Upper lobe of left lung (tissue), 6 donors: ENCODE measurements around the gene GFRAL. TPM values are rescaled to one million over a fixed set of nuclear protein-coding genes. Genes with fewer than 3 reads are reported as not detected.

Experiments
- ATAC-seq, 2 donors: fragments of 200-7000 bp; cut with Tn5 transposase; one replicate each; pipeline ENCODE4 v1.9.1; 2022; ENCODE audit warnings: mild to moderate bottlenecking in 2 of 2, moderate library complexity in 2 of 2; ENCODE audit not compliant: low FRiP score in 2 of 2
- DNase-seq, 2 donors: peaks; one replicate each; pipeline ENCODE4 v3.0.0-alpha.2; 2019 to 2020
- H3K27ac ChIP-seq, 4 donors: fragments of 200-600 bp; sonication (generic); one replicate each; pipeline ENCODE4 v1.5.1; 2016 to 2019
- H3K27me3 ChIP-seq, 4 donors: fragments of 200-600 bp; sonication (generic); one replicate each; pipeline ENCODE4 v1.5.1; 2017 to 2019
- H3K36me3 ChIP-seq, 4 donors: fragments of 200-600 bp; sonication (generic); one replicate each; pipeline ENCODE4 v1.5.1; 2016 to 2019
- H3K4me1 ChIP-seq, 4 donors: fragments of 200-600 bp; sonication (generic); one replicate each; pipeline ENCODE4 v1.5.1; 2018 to 2019
- H3K4me3 ChIP-seq, 4 donors: fragments of 200-600 bp; sonication (generic); one replicate each; pipeline ENCODE4 v1.5.1; 2017 to 2019; ENCODE audit warnings: mild to moderate bottlenecking in 2 of 4, moderate library complexity in 1 of 4
- H3K9me3 ChIP-seq, 4 donors: fragments of 200-600 bp; sonication (generic); one replicate each; pipeline ENCODE4 v1.5.1; 2018 to 2019
- CTCF ChIP-seq, 6 experiments: fragments of 450-650 bp in 4 of 6; fragments of 200-600 bp in 2 of 6; sonication (generic) in 2 of 6; IDR thresholded peaks; one replicate each; pipeline ENCODE4 v1.5.1; 2016 to 2019; ENCODE audit warnings: antibody characterized with exemption in 6 of 6
- EP300 ChIP-seq, 4 donors: sonication (generic); formaldehyde crosslinking; IDR thresholded peaks; one replicate each; pipeline ENCODE4 v1.5.1; 2017; ENCODE audit warnings: antibody characterized with exemption in 4 of 4, control low read depth in 2 of 4
- POLR2A ChIP-seq, 4 donors: fragments of 450-650 bp; IDR thresholded peaks; one replicate each; pipeline ENCODE4 v1.5.1; 2016 to 2017; ENCODE audit warnings: antibody characterized with exemption in 4 of 4, mild to moderate bottlenecking in 2 of 4
- POLR2AphosphoS5 ChIP-seq, 2 donors: sonication (generic); formaldehyde crosslinking; IDR thresholded peaks; one replicate each; pipeline ENCODE4 v1.5.1; 2017; ENCODE audit warnings: antibody characterized with exemption in 2 of 2
- WGBS, 2 donors: methylation state at CpG; one replicate each; pipeline ENCODE4 v1.1.5; 2017 to 2018; 5-methylcytosine and 5-hydroxymethylcytosine counted together
- total RNA-seq, 6 donors: library from RNA; depleted of rRNA in 4 of 6; stranded (reverse); fragments of >200 nt in 4 of 6; gene quantifications; one replicate each; pipeline versions ENCODE4 v1.1.0 to v1.2.1, GENCODE V29; 2016 to 2021
- donor health status: DM: no; HTN: no; CAD: no; lungs with moderate emphysema.
- donor health status: DM: no; HTN: yes; CAD: no; lungs with severe emphysema.

GFRAL gene
- total RNA-seq, 6 donors from 2014 or later, result not detected

- no peak for ATAC-seq
- TF ChIP-seq CTCF (IDR thresholded peaks at IDR 0.05) (no peak), POLR2A (IDR thresholded peaks at IDR 0.05) (no peak), EP300 (IDR thresholded peaks at IDR 0.05) (no peak), POLR2AphosphoS5 (IDR thresholded peaks at IDR 0.05) (no peak)
- no peak overlapping the region for H3K4me3 ChIP-seq
- 69 to 74% methylated on average over 7 of the region's 7 CpGs for WGBS, 2 donors
- no peak overlapping the region for H3K27ac ChIP-seq
- no peaks in the 10 kb centered on the region for H3K27me3 ChIP-seq
- peaks cover 0 to 3% (median 0%) of the 10 kb centered on the region in 4 donors for H3K4me1 ChIP-seq
- no peak for DNase-seq
- H3K9me3 ChIP-seq, result no peaks in the 10 kb centered on the region
- H3K36me3 ChIP-seq, result no peaks in the 10 kb centered on the region
Observed at GRCh38 chr6:55443238-55444134, 116.2 kb downstream of the GFRAL start.

GRCh38 chr6:55445648-55446204 lies 118.5 kb downstream of the GFRAL start:
- H3K36me3 ChIP-seq, result no peaks in the 10 kb centered on the region
- peaks cover 0 to 3% (median 0%) of the 10 kb centered on the region in 4 donors for H3K4me1 ChIP-seq
- no peaks in the 10 kb centered on the region for H3K27me3 ChIP-seq
- DNase-seq, result no peak
- peak in 1 of 2 donors; percentile 39 for ATAC-seq
- WGBS, 2 donors, result 0 to 2% methylated on average over 1 of the region's 1 CpG
- no peaks in the 10 kb centered on the region for H3K9me3 ChIP-seq
- TF ChIP-seq CTCF (IDR thresholded peaks at IDR 0.05) (peak in 3 of 6 experiments; percentile 11 to 42 (median 34)), POLR2A (IDR thresholded peaks at IDR 0.05) (no peak), POLR2AphosphoS5 (IDR thresholded peaks at IDR 0.05) (no peak)
- H3K4me3 ChIP-seq, result no peak overlapping the region
- H3K27ac ChIP-seq, result no peak overlapping the region

GRCh38 chr6:55447891-55448290 lies 120.6 kb downstream of the GFRAL start:
- H3K27me3 ChIP-seq, result no peaks in the 10 kb centered on the region
- TF ChIP-seq POLR2A (IDR thresholded peaks at IDR 0.05), result no peak
- no peak for TF ChIP-seq EP300 (IDR thresholded peaks at IDR 0.05)
- no peak for TF ChIP-seq POLR2AphosphoS5 (IDR thresholded peaks at IDR 0.05)
- no peak for TF ChIP-seq CTCF (IDR thresholded peaks at IDR 0.05)
- no peak for ATAC-seq
- WGBS, 2 donors, result 63 to 64% methylated on average over 3 of the region's 3 CpGs
- no peaks in the 10 kb centered on the region for H3K36me3 ChIP-seq
- no peaks in the 10 kb centered on the region for H3K9me3 ChIP-seq
- DNase-seq, result no peak
- H3K4me3 ChIP-seq, result no peak overlapping the region
- H3K27ac ChIP-seq, result no peak overlapping the region
- H3K4me1 ChIP-seq, result peaks cover 0 to 3% (median 0%) of the 10 kb centered on the region in 4 donors

- no peak overlapping the region for H3K27ac ChIP-seq
- H3K27me3 ChIP-seq, result no peaks in the 10 kb centered on the region
Observed at GRCh38 chr6:55448451-55448850, 121.2 kb downstream of the GFRAL start.

More at GRCh38 chr6:55448451-55448850, 121.2 kb downstream of the GFRAL start:
- DNase-seq, result no peak
- no peak for TF ChIP-seq CTCF (IDR thresholded peaks at IDR 0.05)
- ATAC-seq, result no peak
- no peak overlapping the region for H3K4me3 ChIP-seq
- no peaks in the 10 kb centered on the region for H3K9me3 ChIP-seq
- no peaks in the 10 kb centered on the region for H3K36me3 ChIP-seq
- H3K4me1 ChIP-seq, result no peaks in the 10 kb centered on the region
